HCT116 (cell line): ENCODE measurements around the gene SLC28A3. TPM values are rescaled to one million over a fixed set of nuclear protein-coding genes. Genes with fewer than 3 reads are reported as not detected.
"Not testable (repeated sequence)": the region's sequence is repeated elsewhere in the genome, so short reads cannot be mapped to it uniquely, and the experiment has no call there.

Source experiments
- ATAC-seq: fragments of 200-7000 bp; cut with Tn5 transposase; 2 replicates; pipeline ENCODE4 v1.9.1; 2020; ENCODE audit warnings: mild to moderate bottlenecking, moderate library complexity
- Bru-seq: library from RNA; stranded (reverse); fragments of 400-500 nt; gene quantifications from one replicate; lab custom pipeline; 2021; lab: Mats Ljungman, UMichigan
- BruChase-seq, 2 experiments: library from RNA; stranded (reverse); fragments of 400-500 nt; gene quantifications; one replicate each; lab custom pipeline; 2021; lab: Mats Ljungman, UMichigan
- BruUV-seq: library from RNA; stranded (reverse); fragments of 400-500 nt; replicated peaks from 2 replicates; lab custom pipeline; 2021; lab: Mats Ljungman, UMichigan
- CTCF ChIA-PET: fragments of 300-600 bp; sonication (Branson Sonifier 250); formaldehyde crosslinking; loops from one replicate; lab custom pipeline; 2021; ENCODE audit warnings: antibody characterized with exemption; lab: Charles Lee
- POLR2A ChIA-PET: fragments of 300-600, 350-600 bp; sonication (Branson Sonifier 250); formaldehyde crosslinking; loops from one replicate; lab custom pipeline; 2021; ENCODE audit warnings: antibody characterized with exemption; lab: Charles Lee
- RAD21 ChIA-PET, 2 experiments: fragments of 300-600 bp; sonication (Branson Sonifier 250); formaldehyde crosslinking; loops; one replicate each; lab custom pipeline; 2023; ENCODE audit warnings: low total read pairs in 2 of 2; ENCODE audit not compliant: uncharacterized antibody in 2 of 2, unreplicated experiment in 2 of 2, low non-redundant PET in 1 of 2; lab: Charles Lee
- DNase-seq: peaks from one replicate; pipeline ENCODE4 v3.0.0-alpha.2; 2010; ENCODE audit warnings: low read depth, low spot score
- H2AFZ ChIP-seq: fragments of 200-600 bp; shearing (Covaris generic), sonication (generic); 2 replicates; pipeline ENCODE4 v1.6.1; 2017; ENCODE audit warnings: low read depth, mixed run types, mixed read lengths, antibody characterized with exemption, low read length; ENCODE audit not compliant: poor library complexity, severe bottlenecking
- H3K27ac ChIP-seq: 2 replicates; pipeline ENCODE4 v1.5.1; 2012; ENCODE audit warnings: low read depth, low read length
- H3K27me3 ChIP-seq: fragments of 200-600 bp; sonication (generic); 2 replicates; pipeline ENCODE4 v1.6.1; 2016; ENCODE audit warnings: mixed run types, low read length, mixed read lengths; ENCODE audit not compliant: insufficient read depth
- H3K36me3 ChIP-seq, 2 experiments: fragments of 200-500 bp in 1 of 2; fragments of 200-600 bp in 1 of 2; sonication (Bioruptor generic) in 1 of 2; sonication (generic) in 1 of 2; 2 replicates each; pipeline versions ENCODE4 v1.5.1 to v1.6.1; 2014 to 2016; ENCODE audit warnings: low read length in 2 of 2, inconsistent platforms in 1 of 2, mixed read lengths in 1 of 2, mixed run types in 1 of 2; ENCODE audit not compliant: insufficient read depth in 2 of 2, control insufficient read depth in 1 of 2
- H3K4me1 ChIP-seq, 2 experiments: fragments of 200-600 bp in 1 of 2; sonication (generic) in 1 of 2; 2 replicates each; pipeline versions ENCODE4 v1.5.1 to v1.6.1; 2012 to 2017; ENCODE audit warnings: low read length in 2 of 2, inconsistent platforms in 1 of 2, mild to moderate bottlenecking in 1 of 2, mixed read lengths in 1 of 2, mixed run types in 1 of 2, moderate library complexity in 1 of 2; ENCODE audit not compliant: insufficient read depth in 2 of 2, control insufficient read depth in 1 of 2
- H3K4me2 ChIP-seq: fragments of 200-600 bp; sonication (generic); 2 replicates; pipeline ENCODE4 v1.6.1; 2017; ENCODE audit warnings: mixed run types, low read length, mixed read lengths
- H3K4me3 ChIP-seq, 2 experiments: fragments of 200-600 bp in 1 of 2; sonication (generic) in 1 of 2; replicated peaks in 1 of 2; 2 replicates each; pipeline ENCODE4 v1.5.1; 2011 to 2016; ENCODE audit warnings: low read length in 2 of 2, control low read depth in 1 of 2, low read depth in 1 of 2, mild to moderate bottlenecking in 1 of 2, mixed read lengths in 1 of 2, mixed run types in 1 of 2
- H3K79me2 ChIP-seq: fragments of 200-600 bp; sonication (generic); 2 replicates; pipeline ENCODE4 v1.6.1; 2017; ENCODE audit warnings: mild to moderate bottlenecking, mixed run types, low read length, moderate library complexity, mixed read lengths; ENCODE audit not compliant: insufficient read depth
- H3K9ac ChIP-seq: fragments of 200-600 bp; sonication (generic); 2 replicates; pipeline ENCODE4 v1.6.1; 2016; ENCODE audit warnings: low read length, mixed read lengths
- H3K9me2 ChIP-seq: fragments of 200-600 bp; sonication (generic), shearing (Covaris generic); 2 replicates; pipeline ENCODE4 v1.6.1; 2017; ENCODE audit warnings: mixed run types, mild to moderate bottlenecking, moderate library complexity; ENCODE audit not compliant: insufficient read depth
- H3K9me3 ChIP-seq, 2 experiments: fragments of 200-500 bp in 1 of 2; fragments of 200-600 bp in 1 of 2; sonication (Bioruptor generic) in 1 of 2; sonication (generic) in 1 of 2; 2 replicates each; pipeline ENCODE4 v1.6.1; 2014 to 2017; ENCODE audit warnings: low read length in 2 of 2, mixed read lengths in 2 of 2, inconsistent platforms in 1 of 2, low read depth in 1 of 2, mild to moderate bottlenecking in 1 of 2, mixed run types in 1 of 2, moderate library complexity in 1 of 2; ENCODE audit not compliant: control insufficient read depth in 1 of 2, insufficient read depth in 1 of 2
- H4K20me1 ChIP-seq: fragments of 200-600 bp; sonication (generic), shearing (Covaris generic); 2 replicates; pipeline ENCODE4 v1.6.1; 2017; ENCODE audit warnings: mixed run types, mild to moderate bottlenecking, moderate library complexity; ENCODE audit not compliant: insufficient read depth
- CBX3 ChIP-seq: IDR thresholded peaks from 2 replicates; pipeline ENCODE4 v1.6.1; 2012; ENCODE audit warnings: low read depth
- CEBPB ChIP-seq: IDR thresholded peaks from 2 replicates; pipeline ENCODE4 v1.6.1; 2012; ENCODE audit warnings: low read depth
- SIN3A ChIP-seq: IDR thresholded peaks from 2 replicates; pipeline ENCODE4 v1.6.1; 2012; ENCODE audit warnings: low read depth
- SRF ChIP-seq: IDR thresholded peaks from 2 replicates; pipeline ENCODE4 v1.6.1; 2012; ENCODE audit warnings: low read depth
- ZBTB33 ChIP-seq: IDR thresholded peaks from 2 replicates; pipeline ENCODE4 v1.6.1; 2011; ENCODE audit warnings: mild to moderate bottlenecking, low read length, moderate library complexity; ENCODE audit not compliant: insufficient replicate concordance; ENCODE audit errors: extremely low read depth
- ZNF274 ChIP-seq: fragments of 200-500 bp; sonication (Bioruptor generic); IDR thresholded peaks from 2 replicates; pipeline ENCODE4 v1.6.1; 2014; ENCODE audit warnings: mild to moderate bottlenecking, low read depth, low read length, inconsistent platforms
- intact Hi-C: fragments of 100-400 bp; cut with micrococcal nuclease; formaldehyde crosslinking; loops from 2 replicates; pipeline ENCODE4 v1.10.0; 2022
- long read RNA-seq: library from polyadenylated mRNA; unstranded; transcript quantifications from one replicate; pipeline ENCODE4 v2.0.0, GENCODE V29; 2021; ENCODE audit not compliant: unreplicated experiment
- polyA plus RNA-seq: library from polyadenylated mRNA; unstranded; fragments of >200 nt; gene quantifications from 2 replicates; pipeline ENCODE4 v1.2.1, GENCODE V29; 2012; ENCODE audit warnings: missing spikeins
- total RNA-seq: library from RNA; stranded (reverse); gene quantifications from one replicate; pipeline ENCODE4 v1.2.1, GENCODE V29; 2021; ENCODE audit not compliant: unreplicated experiment
- TF ChIP-seq, protein P1 (sequence below), 3 experiments: fragments of 200-600 bp in 1 of 3; sonication (generic) in 1 of 3; IDR thresholded peaks in 2 of 3; conservative IDR thresholded peaks in 1 of 3; 2 replicates each; pipeline ENCODE4 v1.5.1; 2012 to 2017; ENCODE audit warnings: low read depth in 2 of 3, low read length in 2 of 3, antibody characterized with exemption in 1 of 3, borderline replicate concordance in 1 of 3, control low read depth in 1 of 3, mild to moderate bottlenecking in 1 of 3, mixed read lengths in 1 of 3, mixed run types in 1 of 3, moderate library complexity in 1 of 3; ENCODE audit not compliant: insufficient read depth in 1 of 3
- TF ChIP-seq, protein P2 (sequence below): IDR thresholded peaks from 2 replicates; pipeline ENCODE4 v1.6.1; 2012

SLC28A3 gene, protein sequence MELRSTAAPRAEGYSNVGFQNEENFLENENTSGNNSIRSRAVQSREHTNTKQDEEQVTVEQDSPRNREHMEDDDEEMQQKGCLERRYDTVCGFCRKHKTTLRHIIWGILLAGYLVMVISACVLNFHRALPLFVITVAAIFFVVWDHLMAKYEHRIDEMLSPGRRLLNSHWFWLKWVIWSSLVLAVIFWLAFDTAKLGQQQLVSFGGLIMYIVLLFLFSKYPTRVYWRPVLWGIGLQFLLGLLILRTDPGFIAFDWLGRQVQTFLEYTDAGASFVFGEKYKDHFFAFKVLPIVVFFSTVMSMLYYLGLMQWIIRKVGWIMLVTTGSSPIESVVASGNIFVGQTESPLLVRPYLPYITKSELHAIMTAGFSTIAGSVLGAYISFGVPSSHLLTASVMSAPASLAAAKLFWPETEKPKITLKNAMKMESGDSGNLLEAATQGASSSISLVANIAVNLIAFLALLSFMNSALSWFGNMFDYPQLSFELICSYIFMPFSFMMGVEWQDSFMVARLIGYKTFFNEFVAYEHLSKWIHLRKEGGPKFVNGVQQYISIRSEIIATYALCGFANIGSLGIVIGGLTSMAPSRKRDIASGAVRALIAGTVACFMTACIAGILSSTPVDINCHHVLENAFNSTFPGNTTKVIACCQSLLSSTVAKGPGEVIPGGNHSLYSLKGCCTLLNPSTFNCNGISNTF
- total RNA-seq (not detected), Bru-seq, nascent RNA (percentile 11 among the genes with signal in this experiment), BruChase-seq, experiment 1, labeled RNA remaining after a 6-hour chase (percentile 9 among the genes with signal in this experiment), BruChase-seq, experiment 2, labeled RNA remaining after a 2-hour chase (percentile 4 among the genes with signal in this experiment)
- polyA plus RNA-seq, result not detected in 2 replicates
- long read RNA-seq, result 0 reads

DNA sequence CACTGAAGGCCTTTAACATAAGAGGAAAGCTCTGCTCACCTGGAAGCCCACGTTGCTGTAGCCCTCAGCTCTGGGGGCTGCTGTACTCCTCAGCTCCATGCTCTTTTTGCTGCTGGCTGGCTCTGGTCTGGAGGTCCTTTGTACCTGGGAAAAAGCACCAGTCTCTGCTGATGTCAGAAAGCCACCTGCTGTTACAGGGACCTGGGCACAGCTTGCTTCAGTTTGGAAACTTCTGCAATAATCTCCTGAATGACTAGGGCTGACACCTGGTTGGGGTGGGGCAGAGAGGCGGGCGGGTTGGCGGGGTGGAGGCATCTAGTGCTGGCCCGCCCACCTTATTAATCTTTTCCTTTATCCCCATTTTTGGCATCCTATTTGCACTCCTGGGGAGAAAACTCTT lies at the start of gene SLC28A3:
Gene SLC28A3, minus strand, starts transcription at position 224 of the 400 bp plus-strand sequence. Its CDS starts 125 bp downstream, at position 99.
- POLR2A ChIA-PET, result no interaction called here
- no peak within 1 kb of the TSS for H3K27ac ChIP-seq

GRCh38 chr9:84390254-84390653 lies 49.7 kb upstream of the SLC28A3 start:
- H3K79me2 ChIP-seq, H3K36me3 ChIP-seq, DNase-seq, BruUV-seq, H3K4me2 ChIP-seq, H2AFZ ChIP-seq, H3K27me3 ChIP-seq, H3K4me1 ChIP-seq, H3K9me2 ChIP-seq, H3K9ac ChIP-seq, H3K9me3 ChIP-seq, RAD21 ChIA-PET, H4K20me1 ChIP-seq, H3K27ac ChIP-seq, POLR2A ChIA-PET, H3K4me3 ChIP-seq, ATAC-seq, CTCF ChIA-PET: not testable (repeated sequence)
- intact Hi-C loops, result loop anchor here (10.0 kb wide), 3 partner anchors 455 to 1395 kb away; no protein-coding TSS in a partner anchor

More for the DNA sequence above, at the start of gene SLC28A3:
- Histone ChIP-seq H2AFZ (no peak within 1 kb of the TSS), H3K27me3 (no peaks in the 10 kb centered on the region), H3K36me3 (no peaks in the 10 kb centered on the region), H4K20me1 (no peaks in the 10 kb centered on the region), H3K4me3 (no peak within 1 kb of the TSS), H3K79me2 (no peaks in the 10 kb centered on the region), H3K4me2 (no peak within 1 kb of the TSS), H3K9me3 (no peaks in the 10 kb centered on the region), H3K9me2 (no peaks in the 10 kb centered on the region), H3K4me1 (no peaks in the 10 kb centered on the region), H3K9ac (no peak within 1 kb of the TSS)
- TF ChIP-seq ZNF274 (no peak), ZBTB33 (no peak), CEBPB (no peak), SRF (no peak), SIN3A (no peak), CBX3 (no peak)
- TF ChIP-seq, protein P1, sequence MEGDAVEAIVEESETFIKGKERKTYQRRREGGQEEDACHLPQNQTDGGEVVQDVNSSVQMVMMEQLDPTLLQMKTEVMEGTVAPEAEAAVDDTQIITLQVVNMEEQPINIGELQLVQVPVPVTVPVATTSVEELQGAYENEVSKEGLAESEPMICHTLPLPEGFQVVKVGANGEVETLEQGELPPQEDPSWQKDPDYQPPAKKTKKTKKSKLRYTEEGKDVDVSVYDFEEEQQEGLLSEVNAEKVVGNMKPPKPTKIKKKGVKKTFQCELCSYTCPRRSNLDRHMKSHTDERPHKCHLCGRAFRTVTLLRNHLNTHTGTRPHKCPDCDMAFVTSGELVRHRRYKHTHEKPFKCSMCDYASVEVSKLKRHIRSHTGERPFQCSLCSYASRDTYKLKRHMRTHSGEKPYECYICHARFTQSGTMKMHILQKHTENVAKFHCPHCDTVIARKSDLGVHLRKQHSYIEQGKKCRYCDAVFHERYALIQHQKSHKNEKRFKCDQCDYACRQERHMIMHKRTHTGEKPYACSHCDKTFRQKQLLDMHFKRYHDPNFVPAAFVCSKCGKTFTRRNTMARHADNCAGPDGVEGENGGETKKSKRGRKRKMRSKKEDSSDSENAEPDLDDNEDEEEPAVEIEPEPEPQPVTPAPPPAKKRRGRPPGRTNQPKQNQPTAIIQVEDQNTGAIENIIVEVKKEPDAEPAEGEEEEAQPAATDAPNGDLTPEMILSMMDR (IDR thresholded peaks at IDR 0.05 in 2 of 3, conservative IDR thresholded peaks at IDR 0.05 in 1 of 3; ENCODE audit: borderline replicate concordance in 1 of 3, insufficient read depth in 1 of 3, low read depth in 2 of 3, low read length in 2 of 3), result no peak
- TF ChIP-seq, protein P2, sequence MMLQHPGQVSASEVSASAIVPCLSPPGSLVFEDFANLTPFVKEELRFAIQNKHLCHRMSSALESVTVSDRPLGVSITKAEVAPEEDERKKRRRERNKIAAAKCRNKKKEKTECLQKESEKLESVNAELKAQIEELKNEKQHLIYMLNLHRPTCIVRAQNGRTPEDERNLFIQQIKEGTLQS, result no peak
- intact Hi-C loops, result no loop called here
- ATAC-seq (no peak), DNase-seq (no peak)
- CTCF ChIA-PET, result no interaction called here
- RAD21 ChIA-PET, result no interaction called here
- BruUV-seq, result no TSS peak
